Keratinocyte (primary cell): ENCODE results near the gene C16orf92.

ENCODE experiments used
- EZH2 ChIP-seq: IDR thresholded peaks from one replicate; pipeline ENCODE4 v1.6.1; 2012; ENCODE audit warnings: inconsistent platforms, mild to moderate bottlenecking, low read length, moderate library complexity
- TF ChIP-seq, protein P1 (sequence below), 3 experiments: IDR thresholded peaks in 1 of 3; conservative IDR thresholded peaks in 1 of 3; optimal IDR thresholded peaks in 1 of 3; 2 replicates in 2 of 3; 3 replicates in 1 of 3; pipeline versions ENCODE3 to v1.5.1; 2011; ENCODE audit warnings: low read length in 3 of 3, mild to moderate bottlenecking in 3 of 3, moderate library complexity in 2 of 3, control low read depth in 1 of 3, inconsistent platforms in 1 of 3; ENCODE audit not compliant: insufficient read depth in 2 of 3; ENCODE audit errors: extremely low read depth in 1 of 3

DNA sequence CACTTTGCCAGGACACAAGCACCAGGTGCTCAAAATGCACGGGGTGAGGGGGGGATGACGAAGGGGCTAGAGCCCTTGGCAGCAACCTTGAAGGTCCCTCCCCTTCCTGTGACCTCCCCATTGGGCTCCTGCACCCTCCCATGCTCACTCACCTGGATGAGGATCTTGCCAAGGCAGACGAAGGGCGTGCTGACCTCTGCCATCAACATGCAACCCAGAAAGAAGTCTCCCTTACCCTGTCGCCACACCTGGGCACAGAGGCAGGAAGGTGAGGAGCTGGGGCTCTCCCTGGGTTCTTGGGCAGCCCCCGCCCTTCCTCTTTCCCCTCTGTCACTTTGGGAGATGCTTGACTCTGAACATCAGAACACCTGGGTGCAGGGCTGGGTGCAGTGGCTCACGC lies 2.6 kb downstream of the C16orf92 start:
- TF ChIP-seq, protein P1, sequence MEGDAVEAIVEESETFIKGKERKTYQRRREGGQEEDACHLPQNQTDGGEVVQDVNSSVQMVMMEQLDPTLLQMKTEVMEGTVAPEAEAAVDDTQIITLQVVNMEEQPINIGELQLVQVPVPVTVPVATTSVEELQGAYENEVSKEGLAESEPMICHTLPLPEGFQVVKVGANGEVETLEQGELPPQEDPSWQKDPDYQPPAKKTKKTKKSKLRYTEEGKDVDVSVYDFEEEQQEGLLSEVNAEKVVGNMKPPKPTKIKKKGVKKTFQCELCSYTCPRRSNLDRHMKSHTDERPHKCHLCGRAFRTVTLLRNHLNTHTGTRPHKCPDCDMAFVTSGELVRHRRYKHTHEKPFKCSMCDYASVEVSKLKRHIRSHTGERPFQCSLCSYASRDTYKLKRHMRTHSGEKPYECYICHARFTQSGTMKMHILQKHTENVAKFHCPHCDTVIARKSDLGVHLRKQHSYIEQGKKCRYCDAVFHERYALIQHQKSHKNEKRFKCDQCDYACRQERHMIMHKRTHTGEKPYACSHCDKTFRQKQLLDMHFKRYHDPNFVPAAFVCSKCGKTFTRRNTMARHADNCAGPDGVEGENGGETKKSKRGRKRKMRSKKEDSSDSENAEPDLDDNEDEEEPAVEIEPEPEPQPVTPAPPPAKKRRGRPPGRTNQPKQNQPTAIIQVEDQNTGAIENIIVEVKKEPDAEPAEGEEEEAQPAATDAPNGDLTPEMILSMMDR (optimal IDR thresholded peaks at IDR 0.05 in 1 of 3, IDR thresholded peaks at IDR 0.05 in 1 of 3, conservative IDR thresholded peaks at IDR 0.05 in 1 of 3; ENCODE audit: extremely low read depth in 1 of 3, insufficient read depth in 2 of 3, low read length in 3 of 3) = no peak
- no peak for TF ChIP-seq EZH2
